Stimulated activated effector memory CD8-positive, alpha-beta T cell treated with anti-CD3 and anti-CD28 coated beads, Interleukin-12 subunit alpha, Interleukin-12 subunit beta, amount 100 ng/mL, for 72 hours (primary cell): ENCODE data around the gene FEM1B.
"Not testable (repeated sequence)": the region's sequence is repeated elsewhere in the genome, so short reads cannot be mapped to it uniquely, and the experiment has no call there.

ENCODE experiments used
- ATAC-seq: fragments of 150-1000 bp; cut with Tn5 transposase; 2 replicates; pipeline ENCODE4 v1.10.0; 2021
- DNase-seq, 2 donors: peaks; one replicate each; pipeline ENCODE4 v3.0.0; 2021 to 2022; ENCODE audit warnings: low spot score in 2 of 2
- H3K27ac Mint-ChIP-seq: one replicate; pipeline ENCODE4 v1.8.0; 2022; ENCODE audit warnings: mild to moderate bottlenecking, mixed read lengths
- H3K36me3 Mint-ChIP-seq: one replicate; pipeline ENCODE4 v1.8.0; 2022; ENCODE audit warnings: mild to moderate bottlenecking, mixed read lengths
- H3K4me1 Mint-ChIP-seq: one replicate; pipeline ENCODE4 v1.8.0; 2022; ENCODE audit warnings: mixed read lengths
- H3K4me3 Mint-ChIP-seq: one replicate; pipeline ENCODE4 v1.8.0; 2022; ENCODE audit warnings: mild to moderate bottlenecking, mixed read lengths
- H3K9me3 Mint-ChIP-seq: one replicate; pipeline ENCODE4 v1.8.0; 2022; ENCODE audit warnings: mixed read lengths

The FEM1B gene

GRCh38 chr15:68277603-68278344 lies at the start of gene FEM1B:
Gene FEM1B (plus strand): TSS chr15:68277745. CDS start chr15:68278418, 673 bp downstream.
- ATAC-seq (peak; percentile 91), DNase-seq (peak; percentile 78 to 94)
- peak within 1 kb of the TSS; percentile 100 for H3K27ac Mint-ChIP-seq
- peaks cover 47% of the 10 kb centered on the region for H3K4me1 Mint-ChIP-seq
- no peaks in the 10 kb centered on the region for H3K9me3 Mint-ChIP-seq
- H3K36me3 Mint-ChIP-seq: peaks cover 23% of the 10 kb centered on the region
- peak within 1 kb of the TSS; percentile 99 for H3K4me3 Mint-ChIP-seq

- Mint-ChIP-seq H3K4me3 (peak overlapping the region; percentile 96), H3K36me3 (no peaks in the 10 kb centered on the region), H3K27ac (peak overlapping the region; percentile 97), H3K4me1 (peaks cover 43% of the 10 kb centered on the region), H3K9me3 (no peaks in the 10 kb centered on the region)
- peak in 1 of 2 donors; percentile 55 for DNase-seq
- no peak for ATAC-seq
Observed at GRCh38 chr15:68228143-68228970, 49.2 kb upstream of the FEM1B start.

- Mint-ChIP-seq H3K4me1 (peaks cover 43% of the 10 kb centered on the region), H3K4me3 (peak overlapping the region; percentile 96), H3K36me3 (no peaks in the 10 kb centered on the region), H3K27ac (peak overlapping the region; percentile 97), H3K9me3 (no peaks in the 10 kb centered on the region)
- no peak for DNase-seq
- ATAC-seq: peak; percentile 1
Observed at GRCh38 chr15:68228971-68229385, 48.6 kb upstream of the FEM1B start.

- H3K36me3 Mint-ChIP-seq: no peaks in the 10 kb centered on the region
- ATAC-seq (peak; percentile 92), DNase-seq (peak; percentile 74 to 91)
- H3K9me3 Mint-ChIP-seq: no peaks in the 10 kb centered on the region
- peak within 1 kb of the TSS; percentile 96 for H3K4me3 Mint-ChIP-seq
- peak within 1 kb of the TSS; percentile 97 for H3K27ac Mint-ChIP-seq
- peaks cover 42% of the 10 kb centered on the region for H3K4me1 Mint-ChIP-seq
Observed at GRCh38 chr15:68229386-68230156, 48.0 kb upstream of the FEM1B start, which contains the start of gene CLN6. Gene CLN6 (minus strand): TSS chr15:68229728. CDS start chr15:68229584, 144 bp downstream.

GRCh38 chr15:68230157-68231100 lies 47.1 kb upstream of the FEM1B start:
- ATAC-seq: no peak
- no peaks in the 10 kb centered on the region for H3K9me3 Mint-ChIP-seq
- H3K4me1 Mint-ChIP-seq: peaks cover 34% of the 10 kb centered on the region
- peak overlapping the region; percentile 96 for H3K4me3 Mint-ChIP-seq
- peak in 1 of 2 donors; percentile 49 for DNase-seq
- no peaks in the 10 kb centered on the region for H3K36me3 Mint-ChIP-seq
- peak overlapping the region; percentile 79 for H3K27ac Mint-ChIP-seq

GRCh38 chr15:68231102-68231818 lies 46.3 kb upstream of the FEM1B start:
- Mint-ChIP-seq H3K4me1 (peaks cover 33% of the 10 kb centered on the region), H3K36me3 (no peaks in the 10 kb centered on the region), H3K9me3 (no peaks in the 10 kb centered on the region)

GRCh38 chr15:68232449-68232848 lies 45.1 kb upstream of the FEM1B start:
- DNase-seq (peak in 1 of 2 donors; percentile 43), ATAC-seq (no peak)
- Mint-ChIP-seq H3K27ac (no peak overlapping the region), H3K4me1 (peaks cover 30% of the 10 kb centered on the region), H3K9me3 (no peaks in the 10 kb centered on the region), H3K4me3 (no peak overlapping the region), H3K36me3 (no peaks in the 10 kb centered on the region)

More at GRCh38 chr15:68231102-68231818, 46.3 kb upstream of the FEM1B start:
- ATAC-seq: no peak
- Mint-ChIP-seq H3K27ac (peak overlapping the region; percentile 79), H3K4me3 (peak overlapping the region; percentile 96)
- peak in 1 of 2 donors; percentile 39 for DNase-seq

GRCh38 chr15:68232937-68233336 lies 44.6 kb upstream of the FEM1B start:
- Mint-ChIP-seq H3K36me3 (no peaks in the 10 kb centered on the region), H3K4me1 (peaks cover 25% of the 10 kb centered on the region), H3K4me3 (no peak overlapping the region), H3K27ac (no peak overlapping the region), H3K9me3 (no peaks in the 10 kb centered on the region)
- ATAC-seq (no peak), DNase-seq (no peak)

GRCh38 chr15:68234060-68234459 lies 43.5 kb upstream of the FEM1B start:
- DNase-seq: peak in 1 of 2 donors; percentile 30
- no peak overlapping the region for H3K4me3 Mint-ChIP-seq
- H3K27ac Mint-ChIP-seq: no peak overlapping the region
- no peak for ATAC-seq
- H3K36me3 Mint-ChIP-seq: no peaks in the 10 kb centered on the region
- H3K4me1 Mint-ChIP-seq: peaks cover 15% of the 10 kb centered on the region
- no peaks in the 10 kb centered on the region for H3K9me3 Mint-ChIP-seq

- peaks cover 15% of the 10 kb centered on the region for H3K4me1 Mint-ChIP-seq
- not testable (repeated sequence) for DNase-seq, H3K27ac Mint-ChIP-seq, H3K9me3 Mint-ChIP-seq, ATAC-seq, H3K36me3 Mint-ChIP-seq, H3K4me3 Mint-ChIP-seq
Observed at GRCh38 chr15:68234520-68234919, 43.0 kb upstream of the FEM1B start.

GRCh38 chr15:68235022-68235421 lies 42.5 kb upstream of the FEM1B start:
- Mint-ChIP-seq H3K4me3 (no peak overlapping the region), H3K9me3 (no peaks in the 10 kb centered on the region), H3K4me1 (peaks cover 11% of the 10 kb centered on the region), H3K27ac (no peak overlapping the region), H3K36me3 (no peaks in the 10 kb centered on the region)
- DNase-seq (no peak), ATAC-seq (no peak)

GRCh38 chr15:68239025-68239424 lies 38.5 kb upstream of the FEM1B start:
- Mint-ChIP-seq H3K4me3 (no peak overlapping the region), H3K36me3 (no peaks in the 10 kb centered on the region), H3K9me3 (peaks cover 2% of the 10 kb centered on the region), H3K4me1 (no peaks in the 10 kb centered on the region), H3K27ac (no peak overlapping the region)
- DNase-seq (no peak), ATAC-seq (no peak)

GRCh38 chr15:68241088-68241935 lies 36.2 kb upstream of the FEM1B start:
- Mint-ChIP-seq H3K4me1 (no peaks in the 10 kb centered on the region), H3K4me3 (no peak overlapping the region), H3K36me3 (no peaks in the 10 kb centered on the region), H3K27ac (no peak overlapping the region), H3K9me3 (peaks cover 2% of the 10 kb centered on the region)
- DNase-seq (no peak), ATAC-seq (no peak)
